HFF-Myc (cell line): ENCODE results near the gene FAM174B.

Experiments used
- DNase-seq: peaks from one replicate; pipeline ENCODE4 v3.0.0-alpha.2; 2011; ENCODE audit warnings: low read depth; ENCODE audit errors: extremely low read depth
- H3K4me3 ChIP-seq: replicated peaks from 2 replicates; pipeline ENCODE4 v1.5.1; 2011; ENCODE audit warnings: low read depth, mild to moderate bottlenecking, control low read depth, low read length
- CTCF ChIP-seq: IDR thresholded peaks from 2 replicates; pipeline ENCODE4 v1.5.1; 2012; ENCODE audit warnings: mild to moderate bottlenecking, low read depth, low read length, control low read depth; ENCODE audit errors: missing control alignments

The FAM174B gene

GRCh38 chr15:92651877-92652575 is 3.5 kb downstream of the FAM174B start:
- no peak for TF ChIP-seq CTCF
- no peak for DNase-seq
- no peak overlapping the region for H3K4me3 ChIP-seq

DNA sequence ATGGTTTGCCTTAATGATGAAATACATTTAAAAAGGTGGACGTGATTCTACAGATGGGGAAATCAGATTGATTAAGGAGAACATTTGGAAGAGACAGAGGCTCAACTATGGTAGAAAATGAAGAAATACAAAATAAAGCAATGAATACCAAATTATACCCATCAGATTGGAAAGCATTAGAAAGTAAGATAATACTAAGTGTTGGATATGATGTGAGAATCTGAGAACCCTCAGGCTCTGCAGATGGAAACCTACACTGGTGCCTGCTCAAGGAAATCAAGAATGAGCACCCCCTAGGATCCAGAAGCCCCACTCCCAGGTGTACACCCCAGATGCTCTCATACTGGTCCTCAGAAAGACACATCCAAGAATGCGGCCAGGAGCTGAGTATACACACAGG is 4.6 kb downstream of the FAM174B start:
- DNase-seq: no peak
- no peak overlapping the region for H3K4me3 ChIP-seq
- no peak for TF ChIP-seq CTCF

DNA sequence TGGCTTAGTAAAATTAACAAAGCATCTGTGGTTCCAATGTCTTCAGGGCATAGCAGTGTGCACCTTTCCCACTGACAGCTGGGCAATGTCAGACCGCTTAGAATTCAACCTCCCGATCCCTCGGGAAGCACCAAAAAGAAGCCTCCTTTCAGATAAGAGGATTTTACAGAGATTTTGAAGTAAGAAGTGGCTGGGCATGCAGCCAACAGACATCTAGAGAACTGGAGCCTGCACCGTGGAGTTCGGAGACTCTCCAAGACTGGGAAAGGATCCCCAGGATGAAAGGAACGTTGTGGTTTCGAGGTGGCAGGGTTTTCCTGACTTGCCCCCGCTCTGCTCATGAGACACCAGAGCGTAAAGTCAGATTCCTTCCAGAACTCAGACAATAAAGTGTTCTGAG is 5.3 kb downstream of the FAM174B start:
- no peak for DNase-seq
- no peak for TF ChIP-seq CTCF
- H3K4me3 ChIP-seq: no peak overlapping the region

DNA sequence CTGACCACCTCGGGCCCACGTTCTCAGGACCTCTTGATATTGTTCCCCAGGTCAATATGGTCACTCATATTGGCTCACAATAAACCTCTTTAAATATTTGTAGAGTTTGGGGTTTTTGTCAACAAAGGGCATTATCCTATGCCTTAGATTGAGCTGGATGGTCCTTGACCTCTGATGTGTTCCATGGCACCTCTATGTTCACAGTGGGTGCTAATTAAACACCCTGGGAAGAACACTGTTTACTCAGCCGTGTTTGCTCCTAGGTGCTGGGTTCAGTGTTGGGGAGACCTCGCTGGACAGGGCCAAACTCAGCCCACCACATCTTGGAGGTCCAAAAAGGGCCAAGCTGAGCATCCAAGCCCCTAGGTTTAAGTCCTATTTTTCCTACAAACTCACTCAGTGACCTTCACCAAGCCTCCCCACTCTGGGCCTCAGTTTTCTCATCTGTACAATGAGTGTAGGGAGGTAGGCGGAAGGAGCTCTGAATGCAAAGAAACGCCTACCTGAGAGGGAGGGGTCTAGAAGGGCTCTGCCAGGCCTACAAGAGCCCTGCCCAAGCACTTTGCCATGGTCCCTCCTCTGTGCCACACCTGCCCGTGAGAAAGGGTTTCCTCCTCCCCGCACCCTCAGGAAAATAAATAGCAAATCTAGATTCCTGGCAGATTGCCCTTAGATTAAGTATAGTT is 7.2 kb downstream of the FAM174B start:
- no peak overlapping the region for H3K4me3 ChIP-seq
- no peak for DNase-seq
- no peak for TF ChIP-seq CTCF

- no peak for DNase-seq
- TF ChIP-seq CTCF: no peak
- no peak overlapping the region for H3K4me3 ChIP-seq
These were observed 8.0 kb downstream of the FAM174B start for GRCh38 chr15:92647467-92648163.

- no peak overlapping the region for H3K4me3 ChIP-seq
- TF ChIP-seq CTCF: no peak
- no peak for DNase-seq
These were observed 9.4 kb downstream of the FAM174B start for GRCh38 chr15:92646216-92646615.
